Stimulated activated CD4-positive, alpha-beta T cell treated with anti-CD3 and anti-CD28 coated beads, Interleukin-4, amount 100 ng/mL, for 1 hour (primary cell): ENCODE measurements around the gene CEP170.
"Not testable (repeated sequence)": the region's sequence is repeated elsewhere in the genome, so short reads cannot be mapped to it uniquely, and the experiment has no call there.

ENCODE experiments used
- DNase-seq: peaks from one replicate; pipeline ENCODE4 v3.0.0-alpha.2; 2020

CEP170 gene

GRCh38 chr1:243230914-243231313 lies 24.2 kb downstream of the CEP170 start:
- no peak for DNase-seq

- no peak for DNase-seq
Measured at GRCh38 chr1:243229526-243229925, 25.6 kb downstream of the CEP170 start.

GRCh38 chr1:243227622-243228021 lies 27.5 kb downstream of the CEP170 start:
- no peak for DNase-seq

GRCh38 chr1:243218059-243218458 lies 37.0 kb downstream of the CEP170 start:
- no peak for DNase-seq

GRCh38 chr1:243217349-243217748 lies 37.7 kb downstream of the CEP170 start:
- no peak for DNase-seq

GRCh38 chr1:243216741-243217140 lies 38.3 kb downstream of the CEP170 start:
- DNase-seq = no peak

GRCh38 chr1:243215276-243215875 lies 39.7 kb downstream of the CEP170 start:
- DNase-seq = not testable (repeated sequence)

- DNase-seq = no peak
Measured at GRCh38 chr1:243213045-243213787, 41.9 kb downstream of the CEP170 start.

- DNase-seq = not testable (repeated sequence)
Measured at GRCh38 chr1:243211984-243212383, 43.1 kb downstream of the CEP170 start.

- DNase-seq = not testable (repeated sequence)
Measured at GRCh38 chr1:243205026-243205501, 50.0 kb downstream of the CEP170 start.

- not testable (repeated sequence) for DNase-seq
Measured at GRCh38 chr1:243204336-243204735, 50.7 kb downstream of the CEP170 start.

GRCh38 chr1:243203196-243203595 lies 51.9 kb downstream of the CEP170 start:
- not testable (repeated sequence) for DNase-seq

- not testable (repeated sequence) for DNase-seq
Measured at GRCh38 chr1:243201316-243201715, 53.8 kb downstream of the CEP170 start.

GRCh38 chr1:243197524-243197923 lies 57.6 kb downstream of the CEP170 start:
- DNase-seq = not testable (repeated sequence)

GRCh38 chr1:243193330-243193729 lies 61.8 kb downstream of the CEP170 start:
- not testable (repeated sequence) for DNase-seq

GRCh38 chr1:243186201-243186995 lies 68.7 kb downstream of the CEP170 start:
- not testable (repeated sequence) for DNase-seq

GRCh38 chr1:243184787-243185186 lies 70.3 kb downstream of the CEP170 start:
- DNase-seq = not testable (repeated sequence)

GRCh38 chr1:243183661-243184060 lies 71.4 kb downstream of the CEP170 start:
- DNase-seq = not testable (repeated sequence)

GRCh38 chr1:243183176-243183575 lies 71.9 kb downstream of the CEP170 start:
- not testable (repeated sequence) for DNase-seq

- no peak for DNase-seq
Measured at GRCh38 chr1:243179720-243180119, 75.4 kb downstream of the CEP170 start.

GRCh38 chr1:243177792-243178191 lies 77.3 kb downstream of the CEP170 start:
- DNase-seq = not testable (repeated sequence)

- not testable (repeated sequence) for DNase-seq
Measured at GRCh38 chr1:243173758-243174369, 81.2 kb downstream of the CEP170 start.

GRCh38 chr1:243164911-243165310 lies 90.2 kb downstream of the CEP170 start:
- not testable (repeated sequence) for DNase-seq
